Neural progenitor cell (in vitro differentiated cells): ENCODE results near the gene CTXND1. TPM values are rescaled to one million over a fixed set of nuclear protein-coding genes. Genes with fewer than 3 reads are reported as not detected.

Experiments used
- DNase-seq: peaks from one replicate; pipeline ENCODE4 v3.0.0-alpha.2; 2016; ENCODE audit warnings: low spot score
- H2AFZ ChIP-seq: fragments of 200-600 bp; sonication (generic); replicated peaks from 2 replicates; pipeline ENCODE4 v1.6.1; 2016; ENCODE audit warnings: antibody characterized with exemption
- H3F3A ChIP-seq: fragments of 200-600 bp; sonication (generic); 2 replicates; pipeline ENCODE4 v1.6.1; 2016; ENCODE audit warnings: antibody characterized with exemption, low read depth
- H3K27ac ChIP-seq: fragments of 200-600 bp; sonication (generic); 2 replicates; pipeline ENCODE4 v1.5.1; 2016; ENCODE audit warnings: mild to moderate bottlenecking
- H3K27me3 ChIP-seq: fragments of 200-600 bp; sonication (generic); 2 replicates; pipeline ENCODE4 v1.6.1; 2016; ENCODE audit warnings: mild to moderate bottlenecking, moderate library complexity
- H3K36me3 ChIP-seq: fragments of 200-600 bp; sonication (generic); 2 replicates; pipeline ENCODE4 v1.5.1; 2016
- H3K4me1 ChIP-seq: fragments of 200-600 bp; sonication (generic); 2 replicates; pipeline ENCODE4 v1.6.1; 2016; ENCODE audit warnings: mixed run types
- H3K4me2 ChIP-seq: fragments of 200-600 bp; sonication (generic); 2 replicates; pipeline ENCODE4 v1.6.1; 2016
- H3K4me3 ChIP-seq: fragments of 200-600 bp; sonication (generic); 2 replicates; pipeline ENCODE4 v1.5.1; 2016
- H3K79me2 ChIP-seq: fragments of 200-600 bp; sonication (generic); 2 replicates; pipeline ENCODE4 v1.6.1; 2016; ENCODE audit warnings: low read depth
- H3K9ac ChIP-seq: fragments of 200-600 bp; sonication (generic); 2 replicates; pipeline ENCODE4 v1.6.1; 2016
- H3K9me3 ChIP-seq: fragments of 200-600 bp; sonication (generic); 2 replicates; pipeline ENCODE4 v1.5.1; 2016; ENCODE audit warnings: low read depth
- H4K20me1 ChIP-seq: fragments of 200-600 bp; sonication (generic); 2 replicates; pipeline ENCODE4 v1.6.1; 2016; ENCODE audit warnings: low read depth
- H3K27ac Mint-ChIP-seq: 3 replicates; pipeline ENCODE4 v1.8.0; 2021; ENCODE audit warnings: mixed read lengths
- H3K27me3 Mint-ChIP-seq: 2 replicates; pipeline ENCODE4 v1.8.0; 2022; ENCODE audit warnings: low read depth, mild to moderate bottlenecking, inconsistent platforms, moderate library complexity, mixed read lengths; ENCODE audit not compliant: insufficient read depth
- H3K36me3 Mint-ChIP-seq: 3 replicates; pipeline ENCODE4 v1.8.0; 2021; ENCODE audit warnings: mixed read lengths
- H3K4me1 Mint-ChIP-seq: 3 replicates; pipeline ENCODE4 v1.8.0; 2021; ENCODE audit warnings: mixed read lengths
- H3K4me3 Mint-ChIP-seq: 3 replicates; pipeline ENCODE4 v1.8.0; 2021; ENCODE audit warnings: mild to moderate bottlenecking, moderate library complexity, mixed read lengths
- H3K9me3 Mint-ChIP-seq: 3 replicates; pipeline ENCODE4 v1.8.0; 2020; ENCODE audit warnings: mixed read lengths
- EZH2 ChIP-seq: fragments of 200-600 bp; sonication (generic); IDR thresholded peaks from 2 replicates; pipeline ENCODE4 v1.6.1; 2017; ENCODE audit warnings: antibody characterized with exemption, mild to moderate bottlenecking, moderate library complexity
- EZH2phosphoT487 ChIP-seq: fragments of 200-600 bp; sonication (generic); IDR thresholded peaks from 2 replicates; pipeline ENCODE4 v1.6.1; 2017; ENCODE audit warnings: antibody characterized with exemption
- total RNA-seq: library from RNA; depleted of rRNA; stranded (reverse); fragments of >200 nt; gene quantifications from 2 replicates; pipeline ENCODE4 v1.2.3, GENCODE V29; 2015; ENCODE audit warnings: low replicate concordance
- TF ChIP-seq, protein P1 (sequence below): fragments of 200-600 bp; sonication (generic); IDR thresholded peaks from 2 replicates; pipeline ENCODE4 v1.5.1; 2017; ENCODE audit warnings: antibody characterized with exemption, mild to moderate bottlenecking

The CTXND1 gene
- total RNA-seq, 1 donor from 2014 or later = not detected

DNA sequence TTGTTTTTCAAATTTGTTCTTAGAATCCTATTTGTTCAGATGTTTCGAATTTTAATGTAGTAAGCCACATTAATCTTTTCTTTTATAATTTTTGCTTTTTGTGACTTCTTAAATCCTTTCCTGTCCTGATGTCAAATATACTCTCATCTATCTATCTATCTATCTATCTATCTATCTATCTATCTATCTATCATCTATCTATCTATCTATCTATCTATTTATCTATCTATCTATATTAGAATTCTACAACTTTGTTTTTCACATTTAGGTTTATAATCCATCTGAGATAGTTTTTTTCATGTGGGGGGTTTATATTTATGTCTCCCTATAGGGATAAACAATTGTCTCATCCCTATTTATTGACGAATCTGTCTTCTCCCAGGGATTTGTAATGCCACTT is 32.1 kb downstream of the CTXND1 start:
- no peak overlapping the region for H2AFZ ChIP-seq
- Mint-ChIP-seq H3K4me3 (no peak overlapping the region), H3K27me3 (no peaks in the 10 kb centered on the region), H3K36me3 (no peaks in the 10 kb centered on the region), H3K27ac (no peak overlapping the region), H3K9me3 (no peaks in the 10 kb centered on the region), H3K4me1 (no peaks in the 10 kb centered on the region)
- no peaks in the 10 kb centered on the region for H3K4me1 ChIP-seq
- H3K4me3 ChIP-seq = no peak overlapping the region
- no peak for DNase-seq
- no peaks in the 10 kb centered on the region for H3K27me3 ChIP-seq
- no peak overlapping the region for H3K27ac ChIP-seq
- no peak overlapping the region for H3K9ac ChIP-seq
- no peaks in the 10 kb centered on the region for H3K9me3 ChIP-seq
- TF ChIP-seq EZH2phosphoT487 = no peak
- no peak for TF ChIP-seq EZH2
- TF ChIP-seq, protein P1, sequence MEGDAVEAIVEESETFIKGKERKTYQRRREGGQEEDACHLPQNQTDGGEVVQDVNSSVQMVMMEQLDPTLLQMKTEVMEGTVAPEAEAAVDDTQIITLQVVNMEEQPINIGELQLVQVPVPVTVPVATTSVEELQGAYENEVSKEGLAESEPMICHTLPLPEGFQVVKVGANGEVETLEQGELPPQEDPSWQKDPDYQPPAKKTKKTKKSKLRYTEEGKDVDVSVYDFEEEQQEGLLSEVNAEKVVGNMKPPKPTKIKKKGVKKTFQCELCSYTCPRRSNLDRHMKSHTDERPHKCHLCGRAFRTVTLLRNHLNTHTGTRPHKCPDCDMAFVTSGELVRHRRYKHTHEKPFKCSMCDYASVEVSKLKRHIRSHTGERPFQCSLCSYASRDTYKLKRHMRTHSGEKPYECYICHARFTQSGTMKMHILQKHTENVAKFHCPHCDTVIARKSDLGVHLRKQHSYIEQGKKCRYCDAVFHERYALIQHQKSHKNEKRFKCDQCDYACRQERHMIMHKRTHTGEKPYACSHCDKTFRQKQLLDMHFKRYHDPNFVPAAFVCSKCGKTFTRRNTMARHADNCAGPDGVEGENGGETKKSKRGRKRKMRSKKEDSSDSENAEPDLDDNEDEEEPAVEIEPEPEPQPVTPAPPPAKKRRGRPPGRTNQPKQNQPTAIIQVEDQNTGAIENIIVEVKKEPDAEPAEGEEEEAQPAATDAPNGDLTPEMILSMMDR = no peak
- no peaks in the 10 kb centered on the region for H4K20me1 ChIP-seq
- no peaks in the 10 kb centered on the region for H3K79me2 ChIP-seq
- H3F3A ChIP-seq = no peaks in the 10 kb centered on the region
- H3K4me2 ChIP-seq = no peak overlapping the region
- H3K36me3 ChIP-seq = no peaks in the 10 kb centered on the region

DNA sequence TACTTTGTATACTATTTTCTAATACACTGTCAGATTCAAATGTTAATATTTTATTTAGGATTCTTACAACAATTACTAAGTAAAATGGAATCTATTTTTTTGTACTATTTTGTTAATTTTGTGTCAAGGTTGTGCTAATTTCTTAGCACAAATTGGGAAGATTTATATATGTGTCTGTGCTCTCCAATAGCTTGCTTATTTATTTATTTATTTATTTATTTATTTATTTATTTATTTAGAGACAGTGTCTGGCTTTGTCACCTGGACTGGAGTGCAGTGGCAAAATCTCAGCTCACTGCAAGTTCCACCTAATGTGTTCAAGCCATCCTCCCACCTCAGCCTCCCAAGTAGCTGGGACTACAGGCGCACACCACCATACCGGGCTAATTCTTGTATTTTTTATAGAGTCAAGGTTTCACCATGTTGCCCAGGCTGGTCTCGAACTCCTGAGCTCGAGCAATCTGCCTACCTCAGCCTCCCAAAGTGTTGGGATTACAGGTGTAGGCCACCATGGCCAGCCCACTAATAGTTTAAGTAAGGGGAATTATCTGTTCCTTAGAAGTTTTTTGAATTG is 34.6 kb downstream of the CTXND1 start:
- H3K27ac Mint-ChIP-seq = no peak overlapping the region
- Histone ChIP-seq H3K27ac (no peak overlapping the region), H3K27me3 (no peaks in the 10 kb centered on the region), H4K20me1 (no peaks in the 10 kb centered on the region), H3K36me3 (no peaks in the 10 kb centered on the region), H3K9ac (no peak overlapping the region), H3K79me2 (no peaks in the 10 kb centered on the region), H3K4me2 (no peak overlapping the region), H3K4me1 (no peaks in the 10 kb centered on the region), H3K9me3 (peaks cover 4% of the 10 kb centered on the region), H2AFZ (no peak overlapping the region), H3K4me3 (no peak overlapping the region), H3F3A (no peaks in the 10 kb centered on the region)
- no peaks in the 10 kb centered on the region for H3K27me3 Mint-ChIP-seq
- no peak overlapping the region for H3K4me3 Mint-ChIP-seq
- peaks cover 2% of the 10 kb centered on the region for H3K9me3 Mint-ChIP-seq
- no peak for DNase-seq
- H3K4me1 Mint-ChIP-seq = no peaks in the 10 kb centered on the region
- H3K36me3 Mint-ChIP-seq = no peaks in the 10 kb centered on the region
- TF ChIP-seq, protein P1 = no peak
- TF ChIP-seq EZH2phosphoT487 = no peak
- no peak for TF ChIP-seq EZH2

DNA sequence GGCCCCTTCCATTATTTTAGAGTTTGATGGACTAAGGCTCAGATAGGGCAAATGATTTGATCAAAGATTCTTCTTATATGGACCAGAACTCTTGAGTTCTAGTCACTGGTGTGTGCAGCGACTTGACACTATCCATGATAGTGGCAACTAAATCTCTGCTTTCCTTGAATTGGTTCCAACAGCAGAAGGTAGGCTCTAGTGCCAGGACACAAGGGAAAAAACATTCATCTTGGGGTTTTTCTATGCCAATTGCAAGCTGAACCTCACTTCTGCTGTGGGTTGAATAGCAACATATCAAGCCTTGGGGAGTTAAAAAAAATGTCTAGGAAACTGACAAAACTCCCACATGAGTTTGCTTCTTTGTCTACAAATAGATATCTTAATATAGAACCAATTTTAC is 35.1 kb downstream of the CTXND1 start:
- Mint-ChIP-seq H3K9me3 (peaks cover 2% of the 10 kb centered on the region), H3K4me3 (no peak overlapping the region), H3K36me3 (no peaks in the 10 kb centered on the region), H3K27ac (no peak overlapping the region), H3K4me1 (no peaks in the 10 kb centered on the region), H3K27me3 (no peaks in the 10 kb centered on the region)
- Histone ChIP-seq H3K4me2 (no peak overlapping the region), H3F3A (no peaks in the 10 kb centered on the region), H2AFZ (no peak overlapping the region), H3K9me3 (peaks cover 4% of the 10 kb centered on the region), H3K4me3 (no peak overlapping the region), H3K79me2 (no peaks in the 10 kb centered on the region), H3K27ac (no peak overlapping the region), H3K9ac (no peak overlapping the region), H3K27me3 (no peaks in the 10 kb centered on the region), H3K4me1 (no peaks in the 10 kb centered on the region), H4K20me1 (no peaks in the 10 kb centered on the region), H3K36me3 (no peaks in the 10 kb centered on the region)
- TF ChIP-seq EZH2phosphoT487 (no peak), EZH2 (no peak)
- no peak for DNase-seq

DNA sequence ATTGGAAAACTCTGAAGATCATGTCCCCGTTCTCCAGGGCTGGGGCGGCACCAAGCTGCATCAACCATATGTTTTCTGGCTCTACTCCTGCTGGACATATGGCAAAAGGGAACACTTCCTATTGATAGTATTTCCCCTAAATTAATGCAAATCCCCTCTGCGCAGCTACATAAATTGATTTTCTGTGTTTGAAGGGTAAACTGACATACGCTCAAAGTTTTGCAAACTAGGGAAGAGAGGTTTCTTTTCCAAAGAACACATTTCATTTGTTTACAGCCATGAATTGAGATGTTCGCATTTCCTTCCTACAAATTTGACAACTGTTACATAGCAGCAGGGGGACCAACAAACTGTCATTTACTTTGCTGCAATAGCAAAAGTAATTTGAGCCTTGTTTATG is 35.9 kb downstream of the CTXND1 start:
- Mint-ChIP-seq H3K27ac (no peak overlapping the region), H3K4me1 (no peaks in the 10 kb centered on the region)

More for the DNA sequence above, 35.9 kb downstream of the CTXND1 start:
- Histone ChIP-seq H3K79me2 (no peaks in the 10 kb centered on the region), H4K20me1 (no peaks in the 10 kb centered on the region), H3K36me3 (no peaks in the 10 kb centered on the region), H3K4me3 (no peak overlapping the region), H3F3A (no peaks in the 10 kb centered on the region), H3K4me1 (no peaks in the 10 kb centered on the region), H3K9me3 (peaks cover 4% of the 10 kb centered on the region), H3K4me2 (no peak overlapping the region), H3K9ac (no peak overlapping the region), H3K27me3 (no peaks in the 10 kb centered on the region), H2AFZ (no peak overlapping the region), H3K27ac (no peak overlapping the region)
- no peak overlapping the region for H3K4me3 Mint-ChIP-seq
- H3K36me3 Mint-ChIP-seq = no peaks in the 10 kb centered on the region
- H3K9me3 Mint-ChIP-seq = peaks cover 2% of the 10 kb centered on the region
- no peaks in the 10 kb centered on the region for H3K27me3 Mint-ChIP-seq
- no peak for DNase-seq
- TF ChIP-seq EZH2 (no peak), EZH2phosphoT487 (no peak)
- TF ChIP-seq, protein P1 = no peak
